GM19238 (cell line): ENCODE results near the gene IKBIP.
A peak's percentile ranks its signal among the peaks of the same experiment; 100 is the strongest.
"Not testable (repeated sequence)": the region's sequence is repeated elsewhere in the genome, so short reads cannot be mapped to it uniquely, and the experiment has no call there.

Experiments used
- DNase-seq: peaks from one replicate; pipeline ENCODE4 v3.0.0; 2011; ENCODE audit warnings: low spot score; ENCODE audit not compliant: insufficient read length

Gene IKBIP, protein sequence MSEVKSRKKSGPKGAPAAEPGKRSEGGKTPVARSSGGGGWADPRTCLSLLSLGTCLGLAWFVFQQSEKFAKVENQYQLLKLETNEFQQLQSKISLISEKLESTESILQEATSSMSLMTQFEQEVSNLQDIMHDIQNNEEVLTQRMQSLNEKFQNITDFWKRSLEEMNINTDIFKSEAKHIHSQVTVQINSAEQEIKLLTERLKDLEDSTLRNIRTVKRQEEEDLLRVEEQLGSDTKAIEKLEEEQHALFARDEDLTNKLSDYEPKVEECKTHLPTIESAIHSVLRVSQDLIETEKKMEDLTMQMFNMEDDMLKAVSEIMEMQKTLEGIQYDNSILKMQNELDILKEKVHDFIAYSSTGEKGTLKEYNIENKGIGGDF

GRCh38 chr12:98644712-98645571 lies at the start of gene IKBIP, which contains the start of gene APAF1:
IKBIP (minus strand) TSS chr12:98644788; CDS start chr12:98644701, 87 bp downstream.
APAF1 (plus strand) TSS chr12:98645290; CDS start chr12:98648360, 3,070 bp downstream.
- peak; percentile 79 for DNase-seq

DNA sequence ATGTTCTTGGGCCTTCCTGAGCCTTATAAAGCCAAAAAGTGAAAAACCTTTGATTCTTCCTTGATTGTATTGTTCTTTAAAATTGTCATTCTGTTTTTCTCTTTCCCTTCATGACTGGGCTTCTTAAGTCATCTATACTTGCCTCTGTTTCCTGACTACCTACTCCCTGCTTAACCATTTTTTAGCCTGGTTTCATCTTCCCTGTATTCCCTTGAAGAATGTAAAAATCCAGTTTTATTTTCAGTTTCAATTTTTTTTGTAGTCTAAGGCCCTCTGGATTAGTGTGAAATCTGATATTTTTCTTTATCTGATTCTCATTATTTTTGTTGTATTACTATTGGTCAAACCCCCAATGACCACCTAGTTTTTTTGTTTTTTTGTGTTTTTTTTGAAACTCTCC lies 46.8 kb upstream of the IKBIP start:
- no peak for DNase-seq

GRCh38 chr12:98686603-98687002 lies 42.0 kb upstream of the IKBIP start:
- no peak for DNase-seq

GRCh38 chr12:98684199-98684598 lies 39.6 kb upstream of the IKBIP start:
- no peak for DNase-seq

DNA sequence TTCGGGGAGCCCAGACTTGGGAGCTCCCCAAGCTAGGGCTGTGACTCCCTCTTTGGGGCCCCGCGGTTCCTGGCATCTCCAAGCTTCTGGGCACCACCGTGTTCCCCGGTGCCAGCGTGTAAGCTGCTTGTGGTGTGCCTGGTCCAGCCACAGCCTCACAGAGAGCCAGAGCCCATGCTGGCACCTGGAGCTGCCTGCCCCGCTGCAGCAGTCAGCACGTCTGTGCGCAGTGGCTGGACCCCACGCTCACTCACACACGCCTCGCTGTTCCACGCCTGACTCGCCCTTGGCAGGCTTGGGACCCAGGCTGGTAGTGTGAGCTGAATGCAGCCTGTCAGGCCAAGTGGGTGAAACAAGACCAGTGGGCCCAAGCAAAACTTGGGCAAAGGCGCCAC lies 35.0 kb upstream of the IKBIP start:
- no peak for DNase-seq

- DNase-seq, result no peak
These were observed 34.5 kb upstream of the IKBIP start for GRCh38 chr12:98678946-98679610.

DNA sequence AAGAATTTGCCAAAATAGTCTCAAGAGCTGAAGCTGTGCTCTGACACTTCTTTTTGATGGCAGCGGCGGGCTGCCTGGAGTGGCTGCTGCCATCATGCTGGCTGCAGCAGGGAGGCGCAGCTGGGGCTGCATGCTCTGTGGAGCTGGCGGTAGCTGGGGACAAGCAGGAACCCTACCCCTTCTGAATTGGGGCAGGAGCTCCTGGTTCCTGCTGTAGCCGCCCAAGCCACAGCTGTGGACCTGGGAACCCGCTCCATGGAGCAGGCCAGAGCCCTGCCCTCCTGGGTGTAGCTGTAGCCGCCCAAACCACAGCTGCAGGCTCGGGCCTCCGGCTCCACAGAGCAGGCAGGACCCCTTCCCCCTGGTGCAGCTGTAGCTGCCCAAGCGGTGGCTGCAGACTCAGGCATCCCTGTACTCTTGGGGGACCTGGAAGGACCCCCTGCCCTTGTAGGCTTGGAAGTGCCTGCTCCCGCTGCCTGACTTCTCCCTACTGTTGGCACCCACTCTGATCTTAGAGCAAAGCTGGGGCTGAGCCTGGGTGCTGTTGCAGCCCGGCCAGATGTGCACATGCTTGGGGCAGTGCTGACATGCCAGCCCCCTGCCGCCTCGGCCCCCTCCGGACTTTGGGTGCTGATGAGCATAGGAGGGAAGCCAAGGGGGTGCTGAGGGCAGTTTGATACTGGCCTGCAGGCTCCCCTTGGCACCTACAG lies 33.8 kb upstream of the IKBIP start:
- no peak for DNase-seq

DNA sequence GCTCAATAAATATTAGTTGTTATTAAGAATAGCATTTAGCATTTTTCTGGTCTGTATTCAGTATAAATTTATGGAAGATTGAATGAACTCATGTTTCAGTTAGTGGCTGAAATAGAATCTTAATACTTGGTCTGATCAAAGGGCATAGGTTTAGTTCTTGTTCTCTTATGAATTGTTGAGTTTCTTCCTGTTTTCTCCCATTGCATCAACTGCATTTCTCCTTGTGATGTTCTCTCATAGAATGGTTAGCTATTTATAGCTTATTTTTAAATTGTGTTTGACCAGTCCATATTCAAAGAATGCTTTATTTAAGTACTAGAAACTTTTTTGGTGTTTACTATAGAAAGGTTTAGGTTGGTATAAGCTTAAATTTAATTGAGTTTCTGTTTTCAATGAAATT lies 30.3 kb upstream of the IKBIP start:
- no peak for DNase-seq

DNA sequence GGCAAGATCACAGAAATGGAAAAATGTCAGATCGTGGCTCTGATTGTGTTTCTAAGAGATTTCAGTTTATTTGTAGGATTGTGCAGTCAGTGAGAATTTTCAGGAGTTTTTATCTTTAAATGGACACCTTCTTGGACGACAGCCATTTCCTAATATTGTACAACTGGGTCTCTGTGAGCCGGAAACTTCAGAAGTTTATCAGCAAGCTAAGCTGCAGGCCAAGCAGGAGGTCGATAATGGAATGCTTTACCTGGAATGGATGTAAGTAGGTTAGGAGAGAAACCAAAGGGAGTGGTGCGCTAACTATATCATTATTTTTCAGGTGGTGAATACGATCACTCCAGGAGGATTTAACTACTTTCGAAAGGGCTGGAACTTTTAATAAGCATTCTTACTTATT lies 26.9 kb upstream of the IKBIP start:
- no peak for DNase-seq

GRCh38 chr12:98669751-98670150 lies 25.2 kb upstream of the IKBIP start:
- DNase-seq, result no peak

DNA sequence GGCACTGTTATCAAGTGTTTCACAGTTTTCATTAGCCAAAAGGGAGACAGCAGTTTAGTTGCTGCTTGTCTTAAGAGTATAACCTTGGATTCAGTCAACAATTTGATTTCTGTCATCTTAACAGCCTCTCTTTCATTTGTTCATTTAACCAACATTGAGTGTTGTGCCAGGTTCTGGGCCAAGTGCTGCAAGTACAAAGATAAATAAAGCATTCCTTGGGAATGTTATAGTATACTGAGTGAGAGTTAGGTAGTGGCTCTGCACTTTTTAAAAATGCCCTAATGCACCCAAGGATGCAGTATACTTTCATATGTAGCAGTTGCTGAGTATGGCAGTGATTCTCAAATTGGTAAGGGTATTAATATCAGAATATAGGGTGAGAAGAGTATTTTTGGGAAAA lies 15.9 kb upstream of the IKBIP start:
- no peak for DNase-seq

DNA sequence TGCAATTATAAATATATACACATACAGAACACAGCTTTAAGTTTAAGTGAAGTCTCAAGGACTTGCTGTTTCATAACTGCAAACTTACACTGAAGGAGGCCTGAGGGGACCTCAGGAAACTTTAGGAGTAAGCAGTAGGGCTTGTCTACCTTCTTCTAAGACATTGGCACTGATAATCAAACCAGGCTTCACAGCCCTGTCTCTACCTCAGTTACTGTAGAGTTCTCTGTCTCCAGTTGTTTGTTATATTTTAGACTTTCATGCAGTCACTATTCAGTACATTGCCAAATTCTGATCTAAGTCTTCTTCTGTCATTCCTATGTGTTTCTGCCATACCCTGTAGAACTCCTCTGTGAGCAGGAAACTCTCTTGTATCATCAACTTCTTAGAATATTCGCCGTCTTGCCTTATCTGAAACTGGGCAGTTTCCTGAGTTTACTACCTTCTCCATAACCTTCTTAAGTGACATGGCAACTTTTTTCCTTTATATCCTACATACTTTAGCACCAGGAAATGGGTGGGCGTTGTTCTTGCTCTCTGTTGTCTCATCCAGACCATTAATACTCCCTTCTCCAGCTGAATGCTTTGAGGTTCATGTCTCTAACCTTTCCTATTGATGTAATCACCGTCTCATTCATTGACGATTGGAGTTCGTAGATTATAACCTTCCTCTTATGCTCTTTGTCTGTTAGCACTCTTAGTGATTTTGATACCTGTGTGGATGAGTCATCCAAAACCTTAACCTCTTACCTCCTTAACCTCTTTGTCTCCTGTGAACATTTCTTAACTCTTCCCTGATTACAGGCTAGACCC lies 11.9 kb upstream of the IKBIP start:
- no peak for DNase-seq

DNA sequence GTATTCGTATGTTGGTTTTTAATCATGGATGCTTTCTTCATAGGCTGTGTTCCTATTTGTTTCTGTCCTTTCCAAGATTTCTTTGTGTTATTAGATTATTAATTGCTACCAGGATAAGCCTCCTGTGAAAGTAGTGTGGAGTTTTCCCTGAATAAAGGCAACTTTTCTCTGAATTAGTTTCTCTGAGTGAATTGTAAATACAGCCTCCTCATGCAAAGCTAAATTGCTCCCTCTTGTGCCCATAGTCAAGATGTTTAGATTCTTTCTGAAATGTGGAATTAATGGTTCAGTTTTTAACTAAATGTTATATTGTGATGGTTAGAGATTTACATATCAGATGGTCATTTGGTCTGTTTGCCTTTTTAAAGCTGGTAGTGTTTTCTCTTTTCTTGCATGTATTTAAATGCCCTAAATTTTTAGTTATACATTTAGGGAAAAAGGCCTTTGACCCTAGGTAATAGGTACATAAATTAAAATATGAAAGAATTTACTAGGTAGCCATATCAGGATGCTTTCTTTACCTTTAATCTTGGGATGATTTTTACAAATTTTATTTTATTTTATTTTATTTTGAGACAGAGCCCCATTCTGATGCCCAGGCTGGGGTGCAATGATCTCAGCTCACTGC lies 9.4 kb upstream of the IKBIP start:
- DNase-seq, result peak; percentile 9

GRCh38 chr12:98651328-98651727 lies 6.7 kb upstream of the IKBIP start:
- DNase-seq, result no peak

- no peak for DNase-seq
These were observed 1.9 kb upstream of the IKBIP start for GRCh38 chr12:98646294-98647090.

DNA sequence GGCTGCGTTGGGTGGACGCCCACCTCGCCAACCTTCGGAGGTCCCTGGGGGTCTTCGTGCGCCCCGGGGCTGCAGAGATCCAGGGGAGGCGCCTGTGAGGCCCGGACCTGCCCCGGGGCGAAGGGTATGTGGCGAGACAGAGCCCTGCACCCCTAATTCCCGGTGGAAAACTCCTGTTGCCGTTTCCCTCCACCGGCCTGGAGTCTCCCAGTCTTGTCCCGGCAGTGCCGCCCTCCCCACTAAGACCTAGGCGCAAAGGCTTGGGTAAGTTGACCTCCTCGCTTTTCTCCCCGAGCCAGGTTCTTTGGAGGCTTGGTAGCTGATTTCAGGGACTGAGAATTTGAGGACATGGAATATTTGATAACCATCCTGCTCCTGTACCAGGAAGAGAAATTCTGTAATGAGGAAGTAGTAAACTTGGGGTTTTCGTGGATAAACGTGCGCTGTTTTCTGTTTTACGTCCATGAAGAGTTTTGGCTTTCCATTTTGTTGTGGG lies 1.0 kb upstream of the IKBIP start:
- peak; percentile 9 for DNase-seq

GRCh38 chr12:98644433-98644711 lies 216 bp downstream of the IKBIP start:
- DNase-seq, result no peak

DNA sequence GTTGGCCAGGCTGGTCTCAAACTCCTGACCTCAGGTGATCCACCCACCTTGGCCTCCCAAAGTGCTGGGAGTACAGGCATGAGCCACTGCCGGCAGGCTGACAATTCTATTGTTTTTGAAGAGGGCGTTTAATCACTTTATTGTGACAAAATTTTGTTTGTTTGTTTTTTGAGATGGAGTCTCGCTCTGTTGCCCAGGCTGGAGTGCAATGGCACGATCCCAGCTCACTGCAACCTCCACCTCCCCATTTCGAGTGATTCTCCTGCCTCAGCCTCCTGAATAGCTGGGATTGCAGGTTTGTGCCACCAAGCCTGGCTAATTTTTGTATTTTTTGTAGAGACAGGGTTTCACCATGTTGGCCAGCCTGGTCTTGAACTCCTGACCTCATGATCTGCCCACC lies 1.8 kb downstream of the IKBIP start:
- DNase-seq, result not testable (repeated sequence)

GRCh38 chr12:98639491-98639890 lies 5.1 kb downstream of the IKBIP start:
- DNase-seq, result no peak
